AG08396 (cell line): ENCODE measurements around the gene CNOT1.
A peak's percentile ranks its signal among the peaks of the same experiment; 100 is the strongest.
"Not testable (repeated sequence)": the region's sequence is repeated elsewhere in the genome, so short reads cannot be mapped to it uniquely, and the experiment has no call there.

Source experiments
- DNase-seq: peaks from one replicate; pipeline ENCODE4 v3.0.0; 2012; ENCODE audit warnings: low spot score, mixed read lengths

CNOT1 gene

DNA sequence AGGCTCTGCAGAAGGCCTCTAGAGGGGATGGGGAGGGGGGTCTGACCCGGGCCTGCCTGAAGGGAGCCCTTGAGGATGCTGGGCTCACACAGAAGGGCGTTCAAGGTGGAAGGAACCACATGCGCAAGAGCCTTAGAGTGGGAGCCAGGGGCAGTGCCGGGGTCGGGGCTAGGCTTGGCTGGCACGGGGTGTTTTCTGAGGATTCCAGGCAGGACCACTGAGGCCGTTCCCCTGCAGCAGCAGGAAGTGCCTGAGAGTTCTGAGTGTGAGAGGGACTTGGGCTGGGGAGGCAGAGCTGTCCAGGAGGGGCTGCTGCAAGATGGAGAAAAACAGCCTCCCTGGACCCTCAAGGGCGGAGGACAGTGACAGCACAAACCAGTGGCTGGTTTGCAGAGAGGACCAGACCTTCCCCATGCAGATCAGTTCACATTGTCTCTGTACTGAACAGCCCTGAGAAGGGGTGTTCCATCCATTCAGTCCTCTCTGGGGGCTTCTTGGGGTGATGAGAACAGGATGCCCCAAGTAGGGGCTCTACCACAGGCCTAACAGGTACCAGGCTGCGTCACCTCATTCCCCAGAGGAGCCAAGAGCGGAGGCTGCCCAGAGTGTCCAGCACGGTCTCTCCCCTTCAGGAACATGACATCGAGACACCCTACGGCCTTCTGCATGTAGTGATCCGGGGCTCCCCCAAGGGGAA, 126.3 kb downstream of the CNOT1 start:
- DNase-seq: no peak

DNA sequence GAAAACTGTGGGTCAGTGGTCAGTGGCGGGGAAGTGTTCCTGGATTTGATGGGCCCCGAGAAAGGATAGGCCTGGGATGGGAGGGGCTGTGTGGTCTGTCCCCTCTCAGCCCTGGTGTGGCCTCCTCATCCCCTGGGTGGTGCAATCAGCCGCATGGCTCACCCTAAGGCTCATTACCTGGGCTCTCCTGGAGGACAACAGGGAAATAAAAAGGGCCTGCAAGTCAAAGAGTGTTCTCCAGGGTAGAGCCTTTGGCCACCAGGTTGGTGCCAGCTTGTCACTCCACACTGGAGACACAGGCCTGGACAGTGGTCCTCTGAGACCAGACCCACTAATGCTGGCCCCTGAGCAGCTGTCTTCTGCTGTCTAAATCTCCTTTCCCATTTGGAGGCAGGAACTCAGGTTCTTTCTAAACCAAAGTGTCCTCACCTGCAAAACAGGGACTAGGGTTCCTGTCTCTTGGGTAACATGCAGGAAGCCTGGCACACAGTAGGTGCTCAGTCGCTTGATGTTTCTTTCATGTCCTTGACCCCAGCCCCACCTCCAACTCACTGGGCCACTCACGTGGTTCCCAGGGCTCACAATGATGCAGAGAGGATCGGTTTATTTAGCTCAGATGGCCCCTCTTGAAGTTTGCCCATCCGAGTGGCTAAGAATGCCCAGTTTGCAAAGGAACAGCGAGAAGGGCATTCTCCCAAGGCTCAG, 127.3 kb downstream of the CNOT1 start:
- DNase-seq: no peak

DNA sequence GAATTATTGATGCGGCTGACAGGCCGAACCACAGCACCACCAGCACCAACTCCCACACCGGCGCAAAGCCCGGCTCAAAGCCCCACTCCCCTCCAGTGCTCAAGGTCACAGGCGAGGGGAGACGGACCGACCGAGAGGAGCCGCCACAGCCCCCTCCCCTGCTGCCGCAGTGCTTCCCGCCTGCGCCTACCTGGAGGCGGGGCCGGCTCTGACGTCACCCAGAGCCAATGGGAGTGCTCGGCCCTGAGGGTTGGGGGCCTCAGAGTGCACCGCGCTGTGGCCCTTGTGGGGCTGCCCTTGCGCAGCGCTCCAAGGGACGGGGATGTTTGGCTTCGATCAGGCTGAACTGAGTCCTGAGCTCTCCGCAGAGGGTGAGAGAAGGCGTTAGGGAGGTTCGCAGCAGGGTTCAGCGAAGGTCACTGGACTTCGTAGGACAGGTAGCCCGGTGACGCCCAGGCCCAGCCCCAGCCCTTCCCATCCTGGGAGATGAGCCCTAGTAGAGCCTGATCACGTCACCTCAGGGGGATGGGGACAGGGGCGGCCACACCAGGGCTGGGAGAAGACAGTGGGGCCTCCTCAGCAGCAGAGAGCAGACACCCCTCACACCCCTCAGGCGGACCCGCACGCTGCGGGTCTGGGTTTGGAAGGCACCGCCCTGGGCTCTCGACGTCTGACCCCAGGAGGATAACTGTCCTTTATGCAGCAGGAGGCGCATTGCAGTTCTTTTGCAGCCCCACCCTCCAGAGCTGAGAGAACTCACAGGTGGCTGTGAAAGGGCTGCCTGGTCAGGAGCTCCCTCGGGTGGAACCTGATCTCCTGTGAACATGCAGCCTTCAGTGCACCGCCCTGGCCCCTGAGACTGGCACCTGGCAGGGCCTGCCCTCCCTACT, 128.1 kb downstream of the CNOT1 start:
- no peak for DNase-seq

DNA sequence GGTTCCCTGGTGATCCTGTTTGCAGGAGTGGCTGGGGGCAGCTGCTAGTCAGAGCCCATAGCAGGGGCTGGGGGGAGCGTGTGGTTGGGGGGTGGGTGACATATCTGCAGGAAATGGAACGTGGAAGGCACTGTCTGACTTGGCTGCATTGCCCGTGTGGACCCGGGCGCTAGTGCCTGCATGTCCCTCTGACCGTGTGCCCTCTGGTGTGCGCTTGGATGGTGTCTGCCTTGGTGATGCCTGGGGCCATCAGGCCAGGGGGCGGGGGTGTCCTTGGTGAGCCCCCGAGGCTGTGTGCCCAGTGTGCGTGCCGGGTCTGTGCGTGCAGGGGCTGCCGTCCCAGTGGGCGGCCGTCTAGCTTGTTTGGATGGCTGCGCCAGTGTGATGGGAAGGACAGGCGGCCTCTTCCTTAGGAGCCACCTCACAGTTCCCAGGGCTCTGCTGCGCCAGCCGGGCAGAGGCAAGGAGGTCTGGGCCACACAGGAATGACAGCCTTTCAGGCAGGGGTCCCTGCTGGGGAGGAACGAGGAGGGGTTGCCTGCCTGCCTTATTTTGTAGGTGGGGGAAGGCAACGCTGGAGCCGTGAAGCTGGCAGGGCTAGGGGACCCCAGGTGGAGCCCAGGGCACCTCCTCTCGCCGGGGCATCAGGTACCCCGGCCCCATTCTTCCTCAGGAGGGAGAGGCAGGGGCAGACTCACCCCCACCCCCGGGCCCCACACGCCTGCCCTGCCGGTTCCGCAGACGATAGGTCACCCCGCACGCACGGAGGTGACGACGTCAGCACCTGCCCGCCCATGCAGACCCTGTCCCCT, 129.0 kb downstream of the CNOT1 start:
- DNase-seq: no peak

DNA sequence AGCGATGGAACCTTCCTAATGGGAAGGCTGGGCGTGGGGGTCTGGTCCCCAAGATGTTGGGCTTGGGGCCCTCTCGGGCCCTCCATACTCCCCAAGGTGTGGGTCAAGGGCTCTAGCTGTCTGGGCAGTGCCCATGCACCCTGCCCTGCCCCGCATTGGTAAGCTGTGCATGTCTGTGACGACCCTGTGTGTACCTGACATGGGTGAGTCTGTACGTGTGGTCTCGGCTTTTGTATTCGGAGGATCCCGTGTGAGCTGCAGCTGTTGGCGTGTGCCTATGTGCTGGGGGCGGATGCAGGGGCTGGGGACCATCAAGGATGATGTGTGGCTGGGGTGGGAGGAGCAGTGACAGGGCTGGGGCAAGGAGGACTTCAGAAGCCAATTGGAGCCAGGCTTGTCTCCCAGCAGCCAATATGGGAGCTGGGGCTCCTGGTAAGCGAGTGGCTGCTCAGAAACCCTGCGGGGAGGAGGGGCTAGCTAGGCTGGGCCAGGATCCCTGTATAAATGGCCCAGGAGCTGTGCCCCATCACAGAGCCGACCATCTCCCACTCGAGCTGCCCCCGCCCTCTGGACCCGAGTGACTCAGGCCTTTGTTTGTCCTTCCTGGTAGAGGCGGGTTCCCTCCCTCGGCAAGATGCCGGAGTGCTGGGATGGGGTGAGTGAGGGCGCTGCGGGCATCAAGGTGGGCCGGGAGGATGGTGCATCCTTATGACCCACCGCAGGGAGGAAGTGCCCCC, 129.8 kb downstream of the CNOT1 start, which contains the start of gene NDRG4:
Gene NDRG4, plus strand, starts transcription at position 529 of the 737 bp plus-strand sequence. Its CDS starts 106 bp downstream, at position 635.
- DNase-seq: peak; percentile 80

DNA sequence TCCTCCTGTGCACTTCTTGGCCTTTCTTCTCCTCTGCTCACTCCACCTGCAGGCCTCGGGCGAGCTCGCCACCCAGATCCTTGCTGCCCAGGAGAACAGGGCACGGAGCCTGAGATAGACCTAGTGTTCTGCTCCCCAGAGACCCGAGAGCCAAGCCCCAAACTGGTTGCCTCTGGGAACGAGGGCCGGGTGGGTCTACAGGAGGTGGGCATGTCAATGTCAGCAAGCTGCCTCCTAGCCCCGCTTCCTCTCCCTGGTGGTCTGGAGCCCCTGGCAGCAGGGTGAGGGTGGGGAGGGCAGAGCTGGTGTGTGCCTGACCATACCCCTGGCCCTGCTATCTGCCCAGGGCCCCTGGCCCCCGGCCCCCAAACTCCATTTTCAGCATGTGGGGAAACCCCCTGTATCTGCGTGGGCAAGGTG, 130.5 kb downstream of the CNOT1 start:
- DNase-seq: no peak

DNA sequence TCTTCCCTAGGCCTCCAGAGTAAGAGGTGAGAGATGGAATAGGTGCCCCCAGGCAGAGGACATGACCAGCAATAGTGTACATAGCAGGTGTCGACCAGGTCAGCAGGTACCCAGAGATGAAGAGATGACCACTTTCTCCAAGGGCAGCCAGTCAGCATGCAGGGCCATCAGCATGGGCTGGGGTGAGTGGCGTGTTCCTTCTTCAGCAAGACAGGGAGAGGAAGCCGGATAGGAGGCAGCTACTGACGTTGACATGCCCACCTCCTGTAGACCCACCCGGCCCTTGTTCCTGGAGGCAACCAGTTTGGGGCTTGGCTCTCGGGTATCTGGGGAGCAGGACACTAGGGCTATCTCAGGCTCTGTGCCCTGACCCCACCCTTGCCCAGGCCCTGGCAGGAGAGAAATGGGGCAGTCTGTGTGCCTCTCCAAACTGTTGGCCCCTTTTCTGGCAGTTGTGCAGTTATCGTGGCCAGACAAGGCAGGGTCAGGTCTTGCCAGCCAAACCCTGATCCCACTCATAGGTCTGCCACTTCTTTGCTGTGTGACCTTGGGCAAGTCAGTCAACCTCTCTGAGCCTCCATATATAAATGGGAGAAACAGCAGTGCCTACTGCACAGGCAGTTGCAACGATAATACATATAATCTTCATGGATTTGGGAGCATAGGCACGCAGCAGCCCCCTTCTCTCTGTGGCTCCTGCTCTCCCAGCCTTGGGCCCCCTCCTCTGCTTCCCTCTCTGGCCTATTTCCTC, 131.1 kb downstream of the CNOT1 start:
- no peak for DNase-seq

DNA sequence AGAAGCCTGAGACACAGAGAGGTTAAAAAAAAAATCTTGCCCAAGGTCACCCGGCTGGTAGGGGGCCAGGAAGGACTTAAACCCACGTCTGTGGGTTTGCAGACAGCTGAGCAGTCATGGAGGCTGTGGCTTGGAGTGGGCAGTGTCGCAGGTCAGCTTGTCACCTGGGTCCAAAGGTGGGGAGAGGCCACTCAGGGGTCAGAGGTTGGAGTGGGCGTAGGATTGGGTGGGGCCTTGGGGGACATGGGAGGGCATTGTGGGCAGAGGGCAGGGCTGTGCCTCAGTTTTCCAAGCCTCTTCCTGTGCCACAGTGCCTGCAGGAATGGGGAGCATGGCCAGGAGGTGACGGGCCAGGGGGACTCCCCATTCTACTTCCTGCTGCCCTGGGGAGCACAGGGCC, 131.7 kb downstream of the CNOT1 start:
- no peak for DNase-seq

DNA sequence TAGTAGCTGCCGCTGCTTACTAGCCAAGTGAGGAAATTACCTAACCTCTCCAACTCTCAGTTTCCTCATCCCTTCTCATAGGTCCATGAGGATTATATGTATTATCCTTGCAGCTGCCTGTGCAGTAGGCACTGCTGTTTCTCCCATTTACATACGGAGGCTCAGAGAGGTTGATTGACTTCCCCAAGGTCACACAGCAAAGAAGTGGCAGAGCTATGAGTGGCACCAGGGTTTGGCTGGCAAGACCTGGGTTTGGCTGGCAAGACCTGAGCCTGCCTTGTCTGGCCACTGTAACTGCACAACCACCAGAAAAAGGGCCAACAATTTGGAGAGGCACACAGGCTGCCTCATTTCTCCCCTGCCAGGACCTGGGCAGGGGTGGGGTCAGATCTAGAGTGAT, 132.2 kb downstream of the CNOT1 start:
- DNase-seq: no peak

DNA sequence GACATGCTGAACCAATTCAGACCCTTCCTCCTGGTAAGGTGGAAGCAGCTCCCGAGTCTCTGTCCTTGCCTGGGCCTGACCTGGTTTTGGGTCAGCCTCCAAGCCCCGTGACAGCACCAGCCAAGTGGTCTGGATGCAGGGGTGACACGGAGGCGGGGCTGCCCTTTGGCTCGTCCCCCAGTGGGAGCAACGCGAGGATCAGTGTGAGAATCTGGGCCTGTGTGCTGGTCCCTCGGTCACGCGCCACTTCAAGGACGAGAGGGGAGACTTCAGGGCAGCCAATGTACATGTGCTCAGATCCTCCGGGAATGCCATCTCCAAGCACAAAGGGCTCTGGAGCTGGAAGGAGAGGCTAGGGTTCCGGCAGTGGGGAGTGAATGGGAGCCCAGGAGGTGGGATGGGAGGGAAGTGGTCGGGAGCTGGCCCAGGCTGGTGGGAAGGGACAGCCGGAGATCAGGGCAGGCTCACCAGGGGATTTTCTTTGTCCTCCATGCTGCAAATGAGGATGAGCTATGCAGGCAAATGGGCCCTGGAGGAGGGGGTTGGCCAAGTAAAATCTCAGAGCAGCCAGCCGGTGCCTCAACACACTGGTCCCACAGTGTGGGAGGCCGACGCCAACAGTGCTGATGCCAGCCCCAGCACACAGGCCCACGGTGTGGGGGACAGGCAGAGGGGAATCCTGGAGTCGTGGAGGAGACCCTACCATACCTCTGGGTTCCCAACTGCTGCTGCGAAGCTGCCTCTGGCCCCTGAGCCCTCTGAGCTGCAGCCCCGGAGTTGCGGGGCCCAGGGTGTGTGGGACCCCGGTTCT, 133.9 kb downstream of the CNOT1 start:
- peak; percentile 36 for DNase-seq

DNA sequence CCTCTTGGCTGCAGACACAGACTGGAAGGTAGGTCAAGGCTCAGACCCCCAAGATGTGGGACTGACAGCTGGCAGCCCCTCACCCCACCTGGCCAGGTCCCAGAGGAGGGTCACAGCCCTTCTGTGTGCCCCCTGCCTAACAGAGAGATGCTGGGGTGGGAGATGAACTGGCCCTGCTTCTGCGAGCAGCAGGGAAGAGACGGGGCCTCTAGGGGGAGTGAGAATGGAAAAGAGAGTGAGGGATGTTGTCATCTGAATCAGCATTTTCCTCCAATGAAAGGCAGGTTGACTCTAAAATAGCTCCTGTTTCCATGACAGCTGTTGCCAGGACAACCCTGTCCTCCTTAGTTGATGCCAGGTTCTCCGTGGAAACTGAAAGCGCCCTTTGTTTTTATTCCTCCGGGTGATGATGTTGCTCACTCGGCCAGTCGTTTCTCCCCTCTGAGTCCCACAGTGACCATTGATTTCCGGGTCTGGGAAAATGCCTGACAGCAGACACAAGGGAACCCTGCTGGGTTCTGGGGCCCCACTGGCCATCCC, 134.6 kb downstream of the CNOT1 start:
- DNase-seq: peak; percentile 97

DNA sequence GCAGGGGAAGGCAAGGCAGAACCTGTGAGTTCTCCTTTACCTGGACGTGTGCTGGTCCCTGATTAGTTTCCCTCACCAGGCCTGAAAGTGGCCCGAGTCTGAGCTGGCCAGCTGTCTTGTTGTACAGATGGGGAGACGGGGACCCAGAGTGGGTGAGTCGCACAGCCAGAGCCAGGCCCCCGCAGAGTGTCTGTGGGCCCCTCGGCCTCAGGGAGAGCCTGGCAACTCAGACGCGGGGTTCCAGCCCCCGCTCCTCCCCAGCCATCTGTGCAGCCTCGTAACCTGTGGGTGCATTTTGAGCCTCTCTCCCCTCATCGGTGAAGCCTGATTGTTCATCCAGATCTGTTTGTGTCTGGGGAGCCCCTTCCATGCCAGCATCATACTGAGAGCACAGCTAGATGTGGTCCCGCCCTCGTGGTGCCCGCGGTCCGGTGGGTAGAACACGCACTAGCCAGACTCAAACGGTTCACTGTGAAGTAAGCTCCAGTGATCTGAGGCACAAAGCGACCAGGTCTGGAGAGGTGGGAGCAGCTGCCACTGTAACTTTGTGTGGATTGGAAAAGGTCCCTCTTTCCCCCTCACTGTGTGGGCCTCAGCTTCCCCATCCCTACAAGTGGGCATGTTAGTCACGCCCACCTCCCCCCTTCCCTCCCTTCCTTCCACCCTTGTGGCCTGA, 135.7 kb downstream of the CNOT1 start:
- no peak for DNase-seq

DNA sequence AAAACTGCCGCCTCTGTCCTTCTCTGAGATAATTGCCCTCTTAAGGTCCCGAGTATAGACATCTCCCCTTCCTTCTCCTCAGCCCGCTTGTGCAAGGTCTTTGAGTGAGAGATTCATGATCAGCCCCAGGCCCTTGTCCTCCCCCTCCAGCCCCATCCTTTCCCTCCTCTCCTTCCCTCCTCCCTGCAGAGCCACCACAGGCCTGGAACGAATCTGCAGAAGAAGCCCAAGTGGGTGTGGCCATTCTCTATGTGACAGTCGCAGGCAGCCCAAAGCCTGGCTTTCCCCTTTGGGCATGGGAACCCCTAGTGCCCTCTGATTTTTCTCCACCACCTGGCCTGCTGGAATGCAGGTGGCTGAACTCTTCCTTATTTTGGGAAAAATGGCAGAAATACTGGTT, 136.9 kb downstream of the CNOT1 start:
- no peak for DNase-seq

DNA sequence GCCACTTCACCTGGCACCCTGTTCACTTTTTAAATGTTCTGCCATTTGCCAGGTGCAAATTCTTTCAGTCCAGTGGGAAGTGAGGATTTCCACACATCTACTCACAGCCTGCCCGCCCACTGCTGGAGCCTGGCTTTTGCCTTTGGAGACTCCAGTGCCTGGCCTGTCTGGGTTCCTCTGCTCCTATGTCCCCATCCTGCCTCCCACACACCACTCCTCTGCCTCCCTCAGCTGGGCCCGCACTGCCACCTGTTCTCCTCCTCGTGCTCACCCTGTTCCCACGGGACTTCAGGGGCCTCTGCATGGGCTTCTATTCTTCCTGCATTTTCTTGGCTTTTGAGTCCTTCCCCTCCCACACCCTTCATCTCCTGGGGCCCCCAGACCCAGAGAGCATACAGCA, 137.6 kb downstream of the CNOT1 start:
- DNase-seq: no peak

DNA sequence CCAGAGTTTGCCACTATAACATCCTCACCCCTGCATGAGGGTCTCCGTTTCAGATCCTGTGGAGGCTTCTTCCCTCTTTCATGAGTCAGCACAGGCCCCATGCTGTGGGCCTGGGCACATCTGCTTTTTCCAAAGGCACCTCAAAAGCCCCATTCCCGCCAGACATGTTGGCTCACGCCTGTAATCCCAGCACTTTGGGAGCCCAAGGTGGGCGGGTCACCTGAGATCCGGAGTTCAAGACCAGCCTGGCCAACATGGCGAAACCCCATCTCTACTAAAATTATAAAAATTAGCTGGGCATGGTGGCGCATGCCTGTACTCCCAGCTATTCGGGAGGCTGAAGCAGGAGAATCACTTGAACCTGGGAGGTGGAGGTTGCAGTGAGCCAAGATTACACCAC, 139.1 kb downstream of the CNOT1 start:
- DNase-seq: not testable (repeated sequence)

DNA sequence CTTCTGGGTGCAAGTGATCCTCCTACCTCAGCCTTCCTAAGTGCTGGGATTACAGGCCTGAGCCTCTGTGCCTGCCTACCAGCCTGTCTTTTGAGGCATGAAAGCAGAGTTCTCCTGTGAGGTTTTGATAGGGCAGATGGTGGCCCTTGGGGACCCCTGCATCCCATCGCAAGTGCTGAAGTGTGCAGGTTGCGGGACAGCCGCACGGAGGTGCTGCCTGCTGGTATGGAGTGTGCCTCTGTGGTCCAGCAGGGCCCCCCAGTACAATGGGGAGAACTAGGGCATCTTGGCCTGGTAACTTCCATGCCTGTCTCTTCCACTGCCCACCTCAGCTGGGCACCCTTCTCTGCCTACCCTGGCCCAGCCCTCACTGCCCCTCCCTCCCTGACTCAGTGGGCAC, 139.6 kb downstream of the CNOT1 start:
- DNase-seq: no peak

DNA sequence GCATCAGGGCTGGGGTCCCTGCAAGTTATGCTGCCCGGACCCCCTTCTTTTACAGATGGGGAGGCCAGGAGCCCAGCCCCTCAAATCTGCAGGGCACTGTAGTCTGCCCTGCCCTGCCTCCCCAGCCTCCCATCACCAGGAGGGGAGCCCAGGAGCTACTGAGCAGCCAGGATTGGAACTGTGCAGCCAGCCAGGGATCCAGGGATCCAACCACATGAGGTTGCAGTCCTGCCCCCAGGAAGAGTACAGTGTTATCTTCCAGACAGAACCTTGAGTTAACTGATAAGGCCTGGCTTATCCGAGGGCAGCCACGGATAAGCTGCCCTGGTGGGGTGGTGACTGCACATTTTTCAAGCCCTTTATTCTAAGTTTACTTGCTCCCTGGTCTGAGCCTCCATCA, 141.1 kb downstream of the CNOT1 start:
- DNase-seq: no peak

DNA sequence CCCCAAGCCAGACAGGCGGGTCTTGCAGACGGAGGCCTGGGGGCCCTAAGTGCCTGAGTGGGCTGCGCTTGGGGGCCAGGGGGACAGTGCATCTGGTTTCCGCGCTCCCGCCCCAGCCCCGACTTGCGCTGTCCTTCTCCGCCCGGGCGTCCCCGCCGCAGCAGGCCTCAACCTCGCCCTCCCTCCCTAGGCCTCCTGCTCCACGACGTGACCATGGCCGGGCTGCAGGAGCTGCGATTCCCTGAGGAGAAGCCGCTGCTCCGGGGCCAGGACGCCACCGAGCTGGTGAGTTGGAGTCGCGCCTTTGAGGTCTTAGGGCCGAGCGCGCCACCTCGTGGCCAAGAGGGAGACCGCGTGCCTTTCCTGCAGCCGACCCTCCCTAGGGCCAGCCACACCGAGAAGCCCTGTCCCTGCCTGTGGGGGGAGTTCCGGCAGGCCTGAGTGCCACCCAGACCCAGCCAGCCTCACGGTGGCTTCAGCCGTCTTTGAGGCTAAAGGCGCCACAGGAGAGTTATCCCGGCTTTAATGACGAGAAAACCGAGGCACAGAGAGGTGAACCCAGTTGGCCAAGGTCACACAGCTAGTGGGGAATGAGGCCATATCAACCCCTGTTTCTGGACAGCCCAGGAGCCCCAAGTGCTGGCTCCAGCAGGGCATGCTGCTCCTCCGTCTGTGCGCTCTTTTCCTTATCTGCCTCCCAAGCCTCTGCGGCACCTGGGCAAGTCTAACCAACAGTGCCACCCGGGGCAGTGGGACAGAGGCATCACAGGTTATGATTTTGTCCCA, 141.9 kb downstream of the CNOT1 start:
- peak; percentile 90 for DNase-seq
